Measurements from ENCODE around the gene DGKE.

- TF ChIP-seq CTCF (IDR thresholded peaks at IDR 0.05): no peak
- no peak for TF ChIP-seq EP300 (IDR thresholded peaks at IDR 0.05)
- TF ChIP-seq POLR2AphosphoS5 (IDR thresholded peaks at IDR 0.05): no peak
Measured at GRCh38 chr17:56867948-56868376, 34.0 kb downstream of the DGKE start.
